Measurements from ENCODE around the gene PHACTR1.
"Not testable (repeated sequence)": the region's sequence is repeated elsewhere in the genome, so short reads cannot be mapped to it uniquely, and the experiment has no call there.

Gene PHACTR1

GRCh38 chr6:13112921-13113320 is 396.4 kb downstream of the PHACTR1 start:
- DNase-seq (ENCODE audit: low spot score) = no peak

- no peak for DNase-seq (ENCODE audit: low spot score)
Observed at GRCh38 chr6:13113376-13113775, 396.8 kb downstream of the PHACTR1 start.

DNA sequence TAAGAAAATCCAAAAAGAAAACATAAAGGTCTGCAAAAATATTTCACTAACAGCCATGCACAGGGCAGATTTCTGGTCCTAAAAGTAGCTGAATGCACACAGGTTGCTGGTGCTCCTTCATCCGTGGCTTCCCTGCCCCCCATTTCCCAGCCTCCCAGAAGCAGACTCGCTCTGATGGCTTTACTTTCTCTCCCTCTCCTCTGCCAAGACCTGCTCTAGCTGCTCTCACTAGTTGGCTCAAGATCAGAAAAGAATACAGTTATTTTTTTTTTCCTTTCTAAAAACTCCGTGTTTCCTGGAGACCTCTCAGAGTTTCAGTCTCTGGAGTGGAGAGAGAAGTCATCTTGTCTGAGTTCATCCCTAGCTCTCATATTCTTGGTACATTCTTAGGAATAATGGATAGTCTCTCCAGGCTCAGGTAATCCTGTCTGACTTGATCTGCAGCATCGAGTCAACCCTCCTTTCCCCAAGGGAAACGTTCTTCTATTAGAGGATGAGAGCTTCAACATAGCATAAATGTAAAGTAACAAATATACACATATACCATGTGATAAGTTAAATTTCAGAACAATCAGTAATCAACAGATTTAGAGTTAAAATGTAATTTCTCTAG is 397.5 kb downstream of the PHACTR1 start:
- no peak for DNase-seq (ENCODE audit: low spot score)

DNA sequence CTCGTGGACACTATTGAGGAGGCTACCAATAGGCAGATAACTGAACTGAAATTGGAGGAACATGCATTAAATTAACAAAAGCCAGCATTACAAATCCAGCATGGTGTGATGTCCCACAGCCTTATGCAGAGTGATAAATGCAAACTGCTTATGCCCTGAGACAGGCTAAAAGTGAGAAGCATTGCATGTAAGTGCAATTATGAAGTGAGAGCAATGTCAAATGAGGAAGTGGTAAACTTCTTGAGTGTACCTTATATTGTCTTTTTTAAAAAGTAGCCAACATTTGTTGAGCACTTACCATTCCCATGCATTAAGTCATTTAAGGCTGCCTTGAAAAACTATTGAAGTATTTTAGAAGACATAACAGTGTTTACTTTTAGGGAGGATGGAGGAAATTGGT is 399.6 kb downstream of the PHACTR1 start:
- no peak for DNase-seq (ENCODE audit: low spot score)

DNA sequence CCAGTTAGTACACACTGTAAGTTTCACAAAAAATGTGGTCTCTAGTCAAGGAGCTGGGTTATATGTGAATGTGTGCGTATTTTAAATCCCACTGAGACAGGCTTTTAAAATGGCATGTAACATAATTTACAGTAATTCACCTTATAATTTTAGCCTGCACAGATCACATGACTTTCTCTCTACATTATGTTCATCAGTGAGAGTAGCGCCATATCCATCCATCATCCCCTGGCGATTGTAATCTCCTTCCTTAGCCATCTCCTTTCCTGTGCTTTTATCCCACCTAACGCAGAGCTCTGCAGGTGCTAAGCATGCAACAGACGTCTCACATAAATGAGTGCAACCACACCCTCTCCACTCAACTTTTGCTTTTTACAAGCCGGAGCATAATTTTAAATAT is 401.0 kb downstream of the PHACTR1 start:
- DNase-seq (ENCODE audit: low spot score) = no peak

- DNase-seq (ENCODE audit: low spot score) = no peak
Observed at GRCh38 chr6:13119549-13119948, 403.0 kb downstream of the PHACTR1 start.

DNA sequence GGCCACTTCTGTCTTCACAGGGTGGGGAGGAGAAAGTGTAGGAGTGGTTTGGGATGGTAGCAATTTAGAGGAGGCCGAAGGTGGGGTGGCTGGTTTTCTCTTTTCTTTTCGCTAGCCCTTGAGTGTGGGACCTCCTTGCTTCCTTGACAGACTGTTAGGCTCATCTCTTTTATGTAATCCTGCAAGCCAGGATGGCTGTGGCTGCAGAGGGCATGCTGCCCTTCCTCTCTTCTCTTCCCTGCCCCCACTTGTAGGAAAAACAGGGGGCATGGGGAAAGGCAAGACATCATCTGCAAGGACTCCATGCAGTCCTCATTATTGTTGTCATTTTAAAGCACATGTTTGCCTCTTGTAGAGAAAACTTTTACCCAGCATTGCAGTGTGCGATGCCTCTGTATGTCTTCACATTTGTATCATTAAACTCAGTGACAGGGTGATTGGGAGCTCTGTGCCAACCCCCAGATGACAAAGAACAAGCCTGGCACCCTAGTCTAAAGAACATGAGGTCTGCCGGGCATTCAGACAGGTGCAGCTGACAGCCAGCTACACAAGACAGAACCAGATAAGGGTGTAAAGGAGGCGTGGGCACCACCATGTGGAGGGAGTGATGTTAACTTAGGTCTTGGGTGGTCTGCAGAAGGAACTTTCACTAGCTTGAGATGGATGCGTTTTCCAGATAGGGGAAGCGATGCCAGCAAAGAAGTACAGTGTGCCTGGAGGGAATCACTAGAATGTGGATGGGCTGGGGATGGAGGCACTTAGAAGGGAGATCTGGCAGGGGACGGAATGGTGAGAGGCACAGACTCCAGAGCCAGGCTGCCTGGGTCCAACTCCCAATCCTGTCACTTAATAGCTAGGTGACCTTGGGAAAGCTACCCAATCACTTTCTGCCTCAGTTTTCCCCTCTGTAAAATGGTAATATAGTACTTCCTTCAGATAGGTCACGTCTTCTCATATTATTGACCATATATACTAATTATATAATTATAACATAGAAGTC is 404.2 kb downstream of the PHACTR1 start:
- DNase-seq (ENCODE audit: low spot score) = no peak

- DNase-seq (ENCODE audit: low spot score) = no peak
Observed at GRCh38 chr6:13124131-13124530, 407.6 kb downstream of the PHACTR1 start.

GRCh38 chr6:13125841-13126240 is 409.3 kb downstream of the PHACTR1 start:
- DNase-seq (ENCODE audit: low spot score) = no peak

DNA sequence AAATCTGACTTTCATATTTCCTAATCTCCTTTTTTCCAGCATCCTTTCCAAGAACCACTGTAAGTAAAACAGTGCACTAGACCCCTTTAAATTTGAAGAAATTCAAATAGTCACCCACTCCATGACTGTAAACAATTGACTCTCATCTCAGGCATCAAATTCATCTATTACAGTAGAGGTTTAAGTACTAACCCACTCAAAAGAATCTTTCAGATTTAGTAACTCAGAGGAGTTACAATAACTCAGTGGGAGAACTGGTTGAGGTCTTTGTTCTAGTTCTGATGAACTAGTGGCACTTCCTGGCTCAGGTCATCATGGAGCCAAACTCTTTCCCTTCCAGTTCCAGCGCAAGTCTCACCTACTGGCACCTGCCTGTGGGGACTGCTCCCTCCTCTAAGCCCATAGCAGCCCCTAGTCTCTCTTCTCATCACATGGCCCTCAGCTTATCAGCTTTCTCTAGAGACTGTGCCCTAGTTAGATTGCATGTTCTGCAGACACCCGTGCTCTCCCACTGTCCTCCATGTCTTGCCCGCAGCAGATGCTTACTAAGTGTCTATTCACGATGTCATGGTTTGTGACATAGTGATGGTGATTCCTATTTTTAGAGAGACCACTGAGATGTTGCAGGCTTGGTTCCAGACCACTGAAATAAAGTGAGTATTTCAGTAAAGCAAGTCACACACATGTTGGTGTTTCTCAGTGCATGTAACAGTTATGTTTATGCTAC is 415.5 kb downstream of the PHACTR1 start:
- no peak for DNase-seq (ENCODE audit: low spot score)

DNA sequence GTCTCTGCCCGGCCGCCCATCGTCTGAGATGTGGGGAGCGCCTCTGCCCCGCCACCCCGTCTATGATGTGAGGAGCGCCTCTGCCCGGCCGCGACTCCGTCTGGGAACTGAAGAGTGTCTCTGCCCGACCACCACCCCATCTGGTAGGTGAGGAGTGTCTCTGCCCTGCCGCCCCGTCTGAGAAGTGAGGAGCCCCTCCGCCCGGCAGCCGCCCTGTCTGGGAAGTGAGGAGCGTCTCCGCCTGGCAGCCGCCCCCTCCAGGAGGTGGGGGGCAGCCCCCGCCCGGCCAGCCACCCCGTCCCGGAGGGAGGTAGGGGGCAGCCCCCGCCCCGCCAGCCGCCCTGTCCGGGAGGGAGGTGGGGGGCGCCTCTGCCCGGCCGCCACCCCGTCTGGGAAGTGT is 417.3 kb downstream of the PHACTR1 start:
- DNase-seq (ENCODE audit: low spot score) = not testable (repeated sequence)

DNA sequence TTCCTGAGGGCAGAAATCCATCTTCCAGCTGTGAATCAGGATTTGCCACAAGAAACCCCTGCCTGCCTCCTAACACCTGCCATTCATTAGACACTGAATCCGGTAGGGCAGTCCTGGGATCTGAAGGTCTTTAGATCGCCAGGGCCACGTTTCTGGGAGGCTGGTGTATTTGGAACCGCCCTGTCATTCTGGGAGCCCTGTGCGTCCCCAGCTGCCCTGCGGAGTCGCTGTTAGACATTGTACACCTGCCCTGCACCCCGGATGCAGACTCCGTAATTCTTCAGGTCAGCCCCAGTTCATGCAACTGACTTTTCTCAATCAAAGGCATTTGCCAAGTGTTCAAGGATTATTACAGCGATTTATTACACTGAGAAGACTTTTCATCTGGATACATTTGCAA is 418.6 kb downstream of the PHACTR1 start:
- no peak for DNase-seq (ENCODE audit: low spot score)

GRCh38 chr6:13139119-13139518 is 422.6 kb downstream of the PHACTR1 start:
- no peak for DNase-seq (ENCODE audit: low spot score)

DNA sequence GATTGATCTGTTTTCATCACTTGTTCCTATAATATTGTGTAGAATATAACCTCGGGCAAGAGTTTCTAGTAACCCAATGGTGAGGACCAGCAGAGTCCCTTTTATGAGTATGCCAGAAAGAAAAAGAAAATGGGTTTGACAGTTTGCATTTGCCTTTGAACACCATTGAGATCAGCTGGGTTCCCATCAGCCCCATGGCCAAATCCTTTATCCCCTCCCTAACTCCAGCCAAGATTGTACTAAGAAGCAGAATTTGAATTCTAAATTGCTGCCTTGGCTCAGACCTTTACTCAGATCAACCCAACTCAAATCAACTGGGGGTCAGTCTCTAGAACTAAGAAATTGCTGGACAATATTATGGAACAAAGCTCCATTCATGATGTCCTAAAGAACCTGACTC is 424.4 kb downstream of the PHACTR1 start:
- no peak for DNase-seq (ENCODE audit: low spot score)

DNA sequence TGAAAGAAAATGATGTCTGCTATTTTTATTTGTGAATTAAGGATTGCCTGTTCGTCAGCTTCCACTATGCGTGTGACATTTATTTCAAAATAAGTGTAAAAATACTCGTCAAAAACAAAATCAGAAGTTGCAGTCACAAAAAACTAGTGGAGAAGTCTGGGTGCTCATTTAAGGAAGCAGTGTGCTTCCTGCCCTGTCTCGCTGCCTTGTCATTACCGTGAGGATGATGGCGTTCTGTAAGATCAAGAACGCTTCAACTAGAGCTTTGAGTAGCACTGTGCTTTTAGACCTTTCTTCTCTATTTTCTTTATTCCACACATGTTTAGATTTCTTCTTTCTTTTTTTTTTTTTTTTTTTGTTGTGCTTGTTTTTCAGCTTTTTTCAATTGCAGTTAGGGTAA is 424.8 kb downstream of the PHACTR1 start:
- DNase-seq (ENCODE audit: low spot score) = no peak

- no peak for DNase-seq (ENCODE audit: low spot score)
Observed at GRCh38 chr6:13142611-13143010, 426.0 kb downstream of the PHACTR1 start.

GRCh38 chr6:13146442-13146841 is 429.9 kb downstream of the PHACTR1 start:
- no peak for DNase-seq (ENCODE audit: low spot score)

GRCh38 chr6:13147376-13147775 is 430.8 kb downstream of the PHACTR1 start:
- no peak for DNase-seq (ENCODE audit: low spot score)

DNA sequence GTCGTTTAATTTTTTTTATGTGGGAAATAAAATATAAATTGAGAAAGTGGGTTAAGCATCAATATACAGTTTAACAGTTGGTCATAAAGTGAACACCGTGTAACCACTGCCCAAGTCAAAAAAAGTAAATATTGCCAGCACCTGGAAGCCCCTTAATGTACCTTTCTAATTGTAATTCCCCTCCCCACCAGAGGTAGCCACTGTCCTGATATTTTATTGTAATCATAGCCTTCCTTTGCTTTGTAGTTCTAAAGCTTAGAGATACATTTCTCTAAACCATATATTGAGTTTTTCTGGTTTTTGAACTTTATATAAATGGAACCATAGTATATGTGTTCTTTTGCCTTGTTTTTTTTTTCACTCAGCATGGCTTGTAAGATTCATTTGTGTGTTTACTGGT is 431.2 kb downstream of the PHACTR1 start:
- DNase-seq (ENCODE audit: low spot score) = no peak

GRCh38 chr6:13152764-13153163 is 436.2 kb downstream of the PHACTR1 start:
- no peak for DNase-seq (ENCODE audit: low spot score)

DNA sequence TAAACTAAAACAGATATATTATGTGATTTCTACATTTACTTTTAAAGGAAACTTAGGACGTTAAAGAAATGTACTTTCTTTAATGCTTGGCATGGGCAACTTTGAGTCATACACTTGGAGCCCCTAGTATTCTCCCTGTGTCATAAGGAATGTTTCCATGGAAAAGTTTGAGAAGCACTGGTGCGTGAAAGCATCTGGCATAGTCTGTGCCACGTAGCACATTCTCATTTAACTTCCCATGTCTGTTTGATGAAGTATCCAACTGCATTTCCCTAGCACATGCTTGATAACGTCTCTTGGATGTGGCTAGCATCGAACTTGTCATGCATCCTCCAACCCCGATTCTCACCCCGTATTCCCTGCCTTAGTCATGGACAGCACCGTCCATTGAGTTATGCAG is 439.8 kb downstream of the PHACTR1 start:
- no peak for DNase-seq (ENCODE audit: low spot score)

DNA sequence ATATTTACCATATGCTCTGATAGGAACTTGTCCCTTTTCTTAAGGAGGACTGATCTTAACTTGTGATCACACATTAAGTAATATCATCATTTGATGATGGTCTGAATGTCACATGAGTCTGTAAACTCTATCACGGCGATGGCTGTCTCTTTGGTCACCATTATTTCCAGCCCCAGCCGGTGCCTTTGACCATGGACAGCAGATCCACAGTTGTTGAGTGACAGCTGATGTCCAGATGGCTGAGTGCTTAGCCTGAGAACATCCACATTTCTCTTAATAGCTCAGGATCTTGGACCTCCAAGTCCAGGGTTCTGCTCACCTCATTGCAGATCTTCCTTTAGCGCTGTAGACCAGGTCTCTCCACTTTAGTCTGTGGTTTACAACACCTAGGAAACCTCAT is 440.7 kb downstream of the PHACTR1 start:
- no peak for DNase-seq (ENCODE audit: low spot score)

DNA sequence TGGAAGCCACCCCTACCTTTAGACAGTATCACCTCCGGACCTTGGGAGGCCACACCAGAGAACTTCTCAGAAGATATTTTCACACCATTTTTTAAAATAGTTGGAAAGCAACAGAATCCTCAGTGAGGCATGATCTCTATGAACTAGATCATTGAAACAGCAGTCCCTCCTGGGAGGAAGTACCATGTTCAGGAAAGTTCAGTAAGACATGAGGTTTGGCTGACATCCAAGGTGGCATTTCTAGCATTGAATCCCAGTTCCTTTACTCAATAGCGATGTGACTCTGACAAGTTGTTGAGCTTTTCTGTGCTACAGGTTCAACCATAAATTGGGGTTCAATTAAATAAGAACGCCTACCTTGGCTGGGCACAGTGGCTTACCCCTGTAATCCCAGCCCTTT is 442.7 kb downstream of the PHACTR1 start:
- no peak for DNase-seq (ENCODE audit: low spot score)
